Uterus (tissue), 2 donors: ENCODE results near the gene JAM3.

Source experiments
- CTCF ChIP-seq, 4 experiments: fragments of 200-600 bp in 2 of 4; fragments of 450-650 bp in 2 of 4; sonication (generic) in 2 of 4; IDR thresholded peaks; one replicate each; pipeline ENCODE4 v1.5.1; 2016 to 2019; ENCODE audit warnings: antibody characterized with exemption in 4 of 4, mild to moderate bottlenecking in 2 of 4, moderate library complexity in 1 of 4
- POLR2A ChIP-seq, 2 donors: fragments of 450-650 bp; IDR thresholded peaks; one replicate each; pipeline ENCODE4 v1.6.1; 2016; ENCODE audit warnings: antibody characterized with exemption in 2 of 2, mild to moderate bottlenecking in 1 of 2, moderate library complexity in 1 of 2

GRCh38 chr11:134132808-134133207 lies 63.9 kb downstream of the JAM3 start:
- TF ChIP-seq CTCF (IDR thresholded peaks at IDR 0.05) (no peak), POLR2A (IDR thresholded peaks at IDR 0.05) (no peak)
